ENCODE measurements around the gene PTPN3.

PTPN3 gene

DNA sequence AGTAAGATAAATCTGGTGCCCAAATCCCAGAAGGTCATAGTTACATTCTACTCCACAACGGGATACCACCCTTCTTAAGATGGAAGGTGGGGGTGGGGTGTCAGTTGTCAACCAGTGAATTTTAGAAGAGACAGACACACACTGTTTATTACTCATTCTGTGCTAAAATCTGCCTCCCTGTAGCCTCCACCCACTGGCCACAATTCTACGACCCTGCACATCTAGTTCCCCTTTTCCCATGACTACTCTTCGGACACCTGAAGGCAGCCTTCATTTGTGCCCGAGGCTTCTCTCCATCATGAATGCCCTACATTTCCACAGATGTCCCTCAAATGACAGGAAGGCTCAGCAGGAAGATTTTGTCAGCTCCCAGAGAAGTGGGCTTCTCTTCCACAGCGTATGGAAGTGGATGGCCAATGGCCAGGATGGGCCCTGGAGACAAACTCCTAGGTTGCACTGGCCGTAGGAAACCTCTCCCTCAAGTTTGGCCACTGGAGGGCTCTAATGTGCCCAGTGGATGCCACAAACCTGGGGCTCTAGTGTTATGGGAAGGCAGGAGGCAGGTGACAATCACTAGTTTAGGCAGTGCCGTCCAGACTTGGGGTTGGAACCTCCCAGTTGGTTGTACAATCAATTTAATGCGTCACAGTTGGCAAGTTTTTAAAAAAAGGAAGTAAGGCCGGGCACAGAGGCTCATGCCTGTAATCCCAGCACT lies 46.6 kb downstream of the PTPN3 start:
- no peak for DNase-seq

DNA sequence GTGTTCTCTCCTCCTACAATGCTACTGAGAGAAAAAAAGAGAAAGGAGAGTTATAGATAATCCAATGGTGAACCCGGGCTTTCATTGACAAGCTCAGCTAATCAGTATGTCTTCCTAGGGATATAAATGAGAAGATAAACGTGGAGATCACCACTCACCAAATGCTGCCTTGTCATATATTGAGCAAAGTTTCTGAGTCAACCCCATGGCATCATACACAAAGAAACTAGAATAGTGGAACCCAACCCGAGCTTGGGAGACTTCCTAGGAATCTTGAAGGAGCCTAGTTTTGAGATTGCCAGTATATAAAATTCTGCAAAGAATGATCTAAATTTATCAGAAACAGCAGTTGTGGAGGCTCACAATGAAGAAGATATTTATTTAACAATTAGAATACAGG lies 47.8 kb downstream of the PTPN3 start:
- no peak for DNase-seq

DNA sequence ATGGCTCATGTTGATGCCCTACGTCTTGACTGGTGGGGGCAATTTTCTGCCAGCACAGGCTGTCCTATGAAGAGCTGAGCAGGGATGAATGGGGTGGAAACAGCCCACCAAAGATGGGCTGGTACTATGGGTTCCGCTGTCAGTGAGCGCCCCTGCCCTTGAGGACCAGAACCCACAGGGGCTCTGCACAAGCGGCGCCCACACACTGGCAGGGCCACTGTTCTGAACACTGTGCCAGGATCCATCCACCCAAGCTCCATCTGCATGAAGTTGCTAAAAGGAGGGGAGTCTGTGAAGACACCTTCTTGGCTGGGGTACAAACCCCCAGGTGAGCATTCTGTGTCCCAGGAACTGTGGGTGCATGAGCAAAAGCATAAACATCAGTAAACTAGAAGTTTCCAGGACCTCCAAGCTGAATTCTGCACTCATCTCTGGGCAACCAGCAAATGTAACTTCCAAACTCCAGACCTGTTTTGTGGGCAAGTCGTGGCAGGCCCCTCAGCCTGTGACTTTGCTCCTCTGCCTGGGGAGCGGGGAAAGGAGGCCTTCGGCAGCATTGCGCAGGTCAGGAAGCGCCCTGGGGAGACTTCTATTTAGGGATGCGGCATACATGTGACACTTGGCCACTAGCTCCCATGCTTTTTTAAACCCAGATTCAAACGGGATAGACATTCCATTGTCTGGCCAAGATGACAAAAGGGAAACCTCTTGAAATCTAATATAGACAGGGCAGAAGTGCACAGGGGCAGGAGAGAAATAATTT lies 48.9 kb downstream of the PTPN3 start:
- no peak for DNase-seq

DNA sequence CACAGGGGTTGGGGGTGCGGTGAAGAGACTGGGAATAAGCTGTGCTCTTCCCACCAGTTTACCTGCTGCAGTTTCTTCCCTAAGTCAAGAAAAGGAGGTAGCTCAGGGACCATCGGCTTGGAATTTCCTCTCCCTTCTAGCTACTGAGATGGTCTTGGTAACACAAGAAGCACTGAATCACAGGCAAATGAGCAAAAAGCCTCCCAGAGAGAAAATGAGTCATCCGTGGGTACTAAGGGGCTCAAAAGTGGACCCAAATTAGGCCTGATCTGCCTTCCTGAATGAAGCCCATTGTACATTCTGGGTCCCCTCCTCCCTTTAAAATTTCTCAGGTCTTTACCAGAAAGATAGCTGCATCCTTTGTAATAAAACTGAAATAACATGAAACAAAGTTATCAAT lies 49.9 kb downstream of the PTPN3 start:
- no peak for DNase-seq

DNA sequence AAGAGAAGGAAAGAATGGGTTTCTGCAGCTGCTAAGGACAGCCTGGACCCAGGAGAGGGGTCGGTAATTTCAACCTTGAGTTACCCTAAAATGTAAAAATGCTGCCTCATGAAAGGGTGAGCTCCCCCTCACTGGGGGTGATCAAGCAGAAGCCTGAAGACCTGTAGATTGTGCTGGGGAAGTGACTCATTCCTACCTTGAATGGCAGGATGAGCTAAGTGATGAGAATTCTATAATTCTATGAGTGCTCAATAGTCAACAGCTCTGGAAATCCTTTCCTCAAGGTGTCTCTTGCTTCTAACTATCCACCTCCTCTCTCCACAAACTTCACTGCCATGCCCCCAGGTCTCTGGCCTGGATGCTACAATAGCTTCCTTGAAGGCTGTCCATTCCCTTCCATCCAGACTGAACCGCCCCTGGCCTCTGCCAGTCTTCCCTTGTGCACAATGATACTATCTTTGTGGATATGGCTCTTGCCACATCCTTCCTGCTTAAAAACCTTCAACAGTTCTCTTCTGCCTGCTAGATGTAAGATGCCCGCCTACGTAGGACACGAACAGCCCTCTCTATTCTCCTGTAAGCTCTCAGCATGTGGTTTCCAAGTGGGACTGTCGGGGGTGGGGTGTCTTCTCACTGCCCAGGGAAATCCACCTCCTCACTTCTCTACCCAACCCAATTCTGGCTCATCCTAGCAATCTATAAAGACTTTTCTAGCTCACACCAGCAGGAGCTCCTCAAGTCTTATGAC lies 50.6 kb downstream of the PTPN3 start:
- DNase-seq: peak; percentile 55

DNA sequence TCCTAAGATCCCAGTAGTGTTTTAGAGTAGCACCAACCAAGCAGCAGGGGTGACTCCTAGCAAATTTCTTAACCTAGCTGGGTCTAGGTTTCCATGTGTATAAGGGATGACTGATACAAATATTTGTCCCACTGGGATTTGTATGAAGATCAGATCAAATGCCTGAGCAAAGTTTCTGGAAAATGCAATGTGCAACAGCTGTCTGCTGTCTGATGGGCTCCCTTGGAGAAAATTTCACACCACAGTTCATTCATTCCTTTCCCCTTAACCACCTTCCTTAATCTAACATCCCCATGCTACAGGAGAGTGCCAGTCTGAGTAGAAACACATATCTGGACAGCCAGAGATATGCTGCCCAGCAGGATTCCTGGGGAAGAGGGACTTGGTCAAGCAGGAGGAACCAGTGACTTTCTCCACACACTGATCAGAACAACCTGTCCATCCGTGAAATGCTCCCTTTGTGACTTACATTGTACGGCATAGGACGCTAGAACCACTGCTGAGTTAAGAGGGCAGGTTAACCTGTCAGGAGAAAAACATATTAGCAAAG lies 53.3 kb downstream of the PTPN3 start:
- no peak for DNase-seq

DNA sequence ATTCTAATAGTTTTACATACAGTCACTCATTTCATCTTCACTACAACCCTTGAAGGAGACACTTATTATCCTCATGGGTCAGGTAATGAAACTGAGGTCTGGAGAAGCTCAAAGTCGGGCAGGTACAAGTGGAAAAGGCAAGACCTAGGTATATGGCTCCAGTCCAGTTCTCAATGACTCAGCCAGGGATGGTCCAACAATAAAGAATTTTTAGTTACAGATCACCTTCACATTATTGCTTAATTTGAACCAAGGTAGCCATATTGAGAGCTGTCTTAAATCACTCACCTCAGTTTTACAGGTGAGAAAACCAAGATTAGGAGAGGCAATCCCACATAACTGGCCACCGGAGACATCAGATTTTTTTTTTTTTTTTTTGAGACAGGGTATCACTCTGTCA lies 55.4 kb downstream of the PTPN3 start:
- no peak for DNase-seq

DNA sequence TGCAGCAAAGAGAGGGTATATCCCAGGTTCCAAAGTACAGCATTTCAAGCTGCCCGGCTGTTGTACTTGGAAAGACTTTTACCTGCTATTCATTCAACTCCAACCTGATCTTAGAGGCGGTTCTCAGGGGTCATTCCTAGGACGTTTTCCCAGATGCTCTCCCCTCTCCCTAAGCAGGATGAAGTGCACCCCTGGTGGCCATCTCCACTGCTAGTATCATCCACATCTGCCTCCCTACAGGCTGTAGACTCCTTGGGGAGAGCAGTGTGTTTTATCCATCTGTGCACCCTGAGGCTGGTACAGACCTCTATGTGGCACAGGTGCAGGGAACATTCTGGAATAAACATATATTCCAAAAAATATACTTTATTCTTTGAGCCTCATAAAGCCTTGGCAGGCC lies 56.8 kb downstream of the PTPN3 start:
- DNase-seq: no peak

DNA sequence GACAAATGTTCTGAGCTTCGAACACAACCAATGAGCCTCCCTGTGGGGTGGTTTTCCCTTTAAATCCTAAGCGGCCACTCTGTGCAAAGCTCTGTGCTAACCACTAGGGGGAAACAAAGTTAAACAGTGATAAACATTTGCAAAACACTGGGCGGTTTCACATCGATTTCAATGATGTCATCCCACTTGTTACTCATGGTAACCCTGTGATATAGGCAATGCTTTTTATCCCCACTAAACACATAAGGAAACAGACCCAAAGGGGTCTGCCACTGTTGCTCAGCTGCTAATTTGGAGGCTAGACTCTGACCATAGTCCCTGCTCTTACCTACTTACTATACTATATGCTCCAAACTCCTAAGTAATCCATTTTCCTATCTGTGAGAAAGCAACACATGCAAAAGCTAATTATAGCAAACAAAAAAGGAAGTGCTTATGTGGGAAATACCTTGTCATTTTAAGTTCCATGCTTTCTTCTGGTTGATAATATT lies 57.3 kb downstream of the PTPN3 start:
- DNase-seq: peak; percentile 83

DNA sequence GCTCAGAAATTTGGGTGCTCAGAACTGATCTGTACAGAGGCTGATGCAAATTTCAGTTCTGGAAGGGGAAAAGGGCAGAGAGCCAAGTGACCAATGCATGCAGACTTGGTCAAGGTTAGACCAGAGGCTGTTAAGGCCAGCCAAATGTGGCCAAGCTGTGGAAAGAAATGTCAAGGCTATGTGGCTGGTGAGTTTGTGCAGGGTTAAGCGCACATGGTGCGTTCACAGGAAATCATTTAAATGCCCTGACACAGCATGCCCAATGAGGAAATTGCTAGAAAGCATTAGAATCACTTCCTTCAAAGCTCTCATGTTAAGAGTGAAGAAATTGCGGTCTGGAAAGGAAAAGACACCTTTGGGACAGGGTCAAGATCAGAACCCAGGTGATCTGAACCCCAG lies 58.0 kb downstream of the PTPN3 start:
- DNase-seq: no peak

DNA sequence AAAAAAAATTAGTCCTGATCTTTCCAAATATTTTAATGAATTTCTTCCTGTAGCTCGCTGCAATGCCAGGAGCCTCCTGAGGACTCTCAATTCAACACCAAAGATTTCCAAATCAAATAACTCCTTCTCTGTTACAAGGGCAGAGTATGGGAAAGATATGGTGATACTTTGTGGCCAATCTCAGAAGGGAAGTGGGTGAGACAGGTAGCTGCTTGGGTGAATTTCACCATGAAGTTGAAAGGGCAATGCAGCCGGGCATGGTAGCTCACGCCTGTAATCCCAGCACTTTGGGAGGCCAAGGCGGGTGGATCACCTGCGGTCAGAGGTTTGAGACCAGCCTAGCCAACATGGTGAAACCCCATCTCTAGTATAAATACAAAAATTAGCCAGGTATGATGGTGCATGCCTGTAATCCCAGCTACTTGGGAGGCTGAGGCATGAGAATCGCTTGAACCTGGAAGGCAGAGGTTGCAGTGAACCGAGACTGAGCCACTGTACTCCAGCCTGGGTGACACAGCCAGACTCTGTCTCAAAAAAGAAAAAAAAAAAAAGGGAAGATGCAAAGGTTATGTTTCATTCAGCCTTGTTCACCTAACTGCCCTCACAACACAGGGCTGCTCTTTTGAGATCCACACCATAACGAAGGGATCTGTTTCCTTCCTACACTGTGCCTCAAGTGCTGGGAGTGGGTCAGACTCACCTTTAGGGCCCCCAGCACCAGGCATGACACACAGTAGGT lies 58.6 kb downstream of the PTPN3 start:
- DNase-seq: no peak

DNA sequence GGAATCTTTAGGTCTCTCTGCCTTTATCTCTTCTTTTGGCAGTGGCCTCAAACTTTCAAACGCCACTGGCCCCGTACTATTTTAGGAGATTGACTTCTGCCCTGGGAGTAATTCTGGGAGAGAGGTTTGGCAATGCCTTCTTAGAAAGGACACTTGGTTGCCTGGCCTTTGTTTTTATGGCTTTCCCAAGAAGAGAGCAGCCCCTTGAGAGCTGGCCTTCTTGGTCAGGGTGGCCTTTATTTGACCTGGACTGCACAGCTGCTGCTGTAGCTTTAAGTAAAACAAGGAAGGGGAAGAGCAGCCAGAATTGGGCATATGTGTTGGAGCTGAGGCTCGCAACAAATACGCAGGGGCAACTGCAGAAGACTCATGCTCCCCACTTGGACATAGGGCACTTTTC lies 60.8 kb downstream of the PTPN3 start:
- DNase-seq: no peak

DNA sequence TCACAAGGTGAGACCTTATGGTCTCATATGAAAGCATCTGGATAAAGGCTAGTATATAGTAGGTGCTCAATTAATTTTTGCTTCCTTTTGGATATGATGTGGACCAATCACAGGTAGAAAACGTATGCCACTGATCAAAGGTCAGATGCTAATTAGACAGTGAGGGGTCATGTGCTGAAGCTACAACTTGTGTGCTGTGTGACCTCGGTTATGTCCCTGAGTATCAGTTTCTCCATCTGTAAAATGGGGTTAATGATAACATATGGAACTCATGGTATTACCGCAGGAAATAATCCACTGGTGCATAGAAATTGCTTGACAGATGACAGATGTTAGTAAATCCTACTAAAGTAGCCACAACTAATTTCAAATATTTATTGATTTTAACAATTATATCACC lies 62.0 kb downstream of the PTPN3 start:
- no peak for DNase-seq

DNA sequence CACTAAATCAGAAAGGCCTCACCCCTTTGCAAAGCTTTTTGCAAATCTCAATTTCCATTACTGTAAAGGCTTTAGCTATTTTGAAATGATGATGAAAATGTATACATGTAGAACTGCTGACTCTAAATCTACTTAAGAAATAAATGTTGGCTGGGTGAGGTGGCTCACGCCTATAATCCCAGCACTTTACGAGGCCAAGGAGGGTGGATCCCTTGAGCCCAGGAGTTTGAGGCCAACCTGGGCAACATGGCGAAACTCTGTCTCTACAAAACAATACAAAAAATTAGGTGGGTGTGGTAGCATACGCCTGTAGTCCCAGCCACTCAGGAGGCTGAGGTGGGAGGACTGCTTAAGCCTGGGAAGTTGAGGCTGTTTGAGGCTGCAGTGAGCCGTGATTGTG lies 64.6 kb downstream of the PTPN3 start:
- DNase-seq: no peak

DNA sequence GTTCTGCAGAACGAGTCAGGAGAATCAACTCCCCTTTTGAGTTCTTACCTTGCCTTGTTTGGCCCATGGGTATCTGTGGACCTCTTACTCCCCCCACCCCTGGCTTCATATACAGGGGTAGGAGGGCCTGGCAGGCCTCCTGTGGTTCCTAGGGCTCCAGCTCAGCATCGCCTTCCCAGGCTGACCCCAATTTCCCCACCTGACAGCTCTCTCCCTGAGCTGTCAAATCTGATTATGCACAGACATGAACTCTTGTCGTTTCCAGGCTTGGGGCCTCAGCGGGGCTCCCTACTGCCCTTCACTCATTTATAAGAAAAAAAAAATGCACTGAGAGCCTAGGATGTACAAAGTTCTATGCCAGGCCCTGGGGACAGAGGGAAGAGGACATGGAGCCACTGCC lies 67.9 kb downstream of the PTPN3 start:
- no peak for DNase-seq

DNA sequence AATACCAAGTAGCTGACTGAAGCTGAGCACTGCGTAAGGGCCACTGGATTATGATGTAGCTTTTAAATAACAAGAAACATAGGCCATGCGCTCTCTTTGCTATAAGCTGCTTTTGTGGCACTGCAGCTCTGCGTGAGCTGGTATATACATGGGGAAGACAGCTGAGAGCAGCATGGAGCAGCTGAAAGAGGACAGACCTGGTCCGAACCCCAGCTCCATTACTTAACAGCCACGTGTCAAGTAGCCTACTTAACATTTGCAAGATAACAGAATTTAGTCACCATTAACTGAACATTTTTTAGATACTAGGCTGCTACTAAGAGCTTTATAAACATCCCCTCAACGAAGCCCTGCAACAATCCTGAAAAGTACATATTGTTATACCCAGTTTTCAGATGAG lies 69.3 kb downstream of the PTPN3 start:
- no peak for DNase-seq

DNA sequence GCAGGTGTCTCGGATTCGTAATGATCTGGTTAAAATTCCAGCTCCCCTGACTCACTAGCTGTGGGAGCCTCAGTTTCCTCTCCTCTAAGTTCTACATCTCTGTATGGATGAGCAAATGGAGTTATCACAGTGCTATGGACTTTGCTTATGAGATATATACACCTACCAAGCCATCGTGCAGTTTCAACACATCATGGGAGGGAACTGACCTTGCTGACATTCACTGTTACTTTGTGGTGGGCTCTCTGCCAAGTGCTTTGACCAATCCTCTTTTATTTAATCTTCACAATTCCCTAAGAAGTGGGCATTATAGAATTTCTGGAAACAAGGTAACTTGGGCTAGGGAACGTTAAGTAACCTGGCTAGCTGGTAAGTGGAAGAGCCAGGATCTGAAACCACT lies 70.2 kb downstream of the PTPN3 start:
- no peak for DNase-seq

DNA sequence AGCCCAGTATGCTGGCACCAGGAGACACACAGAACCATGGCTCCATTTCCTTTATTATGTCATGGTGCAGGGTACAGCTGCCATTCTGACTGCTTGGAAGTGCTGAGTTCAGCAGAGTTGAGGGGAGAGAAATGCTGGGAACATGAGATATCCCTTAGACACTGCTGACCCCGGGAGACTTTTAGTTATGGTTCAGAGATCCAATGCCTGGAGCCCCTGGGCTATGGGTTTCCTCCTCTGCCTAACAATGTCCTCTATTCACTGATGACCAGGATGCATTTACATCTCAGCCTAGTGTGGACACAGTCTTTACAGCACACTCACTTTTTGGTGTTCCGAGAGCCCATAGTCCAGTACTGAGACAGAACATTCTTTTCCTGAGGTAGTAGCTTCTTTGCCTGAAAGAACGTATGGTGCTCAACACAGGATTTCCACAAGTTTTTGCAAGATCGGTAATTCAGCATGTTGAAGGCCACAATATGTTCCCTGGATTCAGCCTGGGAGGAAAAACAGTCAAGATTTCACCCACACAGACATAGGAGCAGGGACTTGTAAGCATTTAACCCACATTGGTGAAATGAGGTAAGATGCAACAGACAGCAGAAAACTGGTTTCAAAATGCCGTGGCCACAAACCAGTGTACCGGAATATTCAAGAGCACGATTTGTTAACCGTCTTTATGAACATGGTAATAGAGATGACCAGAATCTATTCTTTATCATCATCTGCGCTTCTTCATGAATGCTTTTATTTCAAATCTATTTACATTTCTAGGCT lies 71.3 kb downstream of the PTPN3 start:
- DNase-seq: no peak

DNA sequence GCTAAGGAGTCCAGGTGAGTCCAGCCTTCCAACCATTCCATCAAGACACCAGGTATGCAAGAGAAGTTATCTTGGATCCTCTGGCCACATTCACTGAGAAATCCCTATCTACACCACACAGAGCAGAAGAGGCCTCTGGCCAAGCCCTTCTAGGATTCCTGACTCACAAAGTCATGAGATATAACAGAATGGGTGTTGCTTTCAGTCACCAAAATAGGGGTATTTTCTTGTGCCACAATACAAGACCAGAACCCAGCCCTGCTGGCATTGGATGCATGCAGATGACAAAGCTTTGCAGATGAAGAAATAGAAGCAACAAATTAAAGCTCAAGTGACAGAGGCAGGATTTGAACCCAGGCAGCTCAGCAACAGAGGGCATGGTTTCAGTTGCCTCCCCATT lies 73.5 kb downstream of the PTPN3 start:
- DNase-seq: no peak

DNA sequence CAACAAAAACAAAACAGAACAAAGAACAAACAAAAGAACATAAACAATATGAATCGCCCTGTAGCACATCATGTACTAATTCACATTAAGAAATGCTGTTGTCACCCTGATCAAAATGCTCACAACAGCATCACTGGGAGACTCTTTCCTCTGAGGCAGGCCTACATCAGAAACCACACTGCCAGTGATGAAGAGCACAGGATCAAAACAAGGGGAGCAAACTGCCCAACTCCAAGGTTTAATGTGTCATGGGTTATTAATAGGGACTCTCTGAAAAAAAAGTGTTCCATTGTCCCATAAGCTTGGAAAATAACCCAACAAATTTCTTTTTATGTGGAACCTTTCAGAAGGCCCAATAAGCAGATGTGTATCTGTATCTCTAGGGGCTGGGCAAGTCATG lies 74.2 kb downstream of the PTPN3 start:
- DNase-seq: no peak

DNA sequence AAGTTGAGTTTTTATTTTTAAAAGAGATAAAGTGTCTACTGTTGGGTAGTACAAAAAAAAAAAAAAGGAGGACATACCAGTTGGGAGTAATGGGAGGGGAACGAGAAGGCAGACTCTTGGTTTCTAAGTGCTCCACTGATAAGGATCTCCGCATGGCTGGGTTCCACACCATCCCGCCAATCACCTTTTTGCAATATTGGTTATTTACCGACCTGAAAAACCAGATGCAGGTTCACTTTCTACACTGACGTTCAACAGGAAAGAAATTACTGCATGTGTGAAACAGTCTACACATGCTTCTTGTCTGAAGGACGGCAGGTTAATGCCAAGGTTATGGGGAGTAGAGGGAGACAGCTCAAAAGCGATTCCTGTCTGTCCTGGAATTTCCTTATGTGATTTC lies 75.5 kb downstream of the PTPN3 start:
- no peak for DNase-seq
